K562 (cell line): ENCODE measurements around the gene FIBP. TPM values are rescaled to one million over a fixed set of nuclear protein-coding genes. Genes with fewer than 3 reads are reported as not detected.

Experiments used
- ATAC-seq: fragments of 200-7000 bp; cut with Tn5 transposase; 3 replicates; pipeline ENCODE4 v1.9.1; 2020; ENCODE audit warnings: moderate library complexity
- BruUV-seq: library from RNA; stranded (reverse); fragments of 400-500 nt; replicated peaks from 2 replicates; lab custom pipeline; 2021; lab: Mats Ljungman, UMichigan
- CTCF ChIA-PET: fragments of 300-600 bp; formaldehyde crosslinking; extraction: SDS; loops from one replicate; lab custom pipeline; 2021; ENCODE audit warnings: low intra/inter-chr PET ratio; lab: Yijun Ruan, JAX
- POLR2A ChIA-PET: fragments of 300-600, 350-650 bp; sonication (Branson Sonifier 250); formaldehyde crosslinking; extraction: SDS; loops from one replicate; lab custom pipeline; 2021; ENCODE audit warnings: antibody characterized with exemption, inconsistent platforms; lab: Yijun Ruan, JAX
- DNase-seq, 4 experiments: peaks; one replicate each; pipeline versions ENCODE4 v3.0.0 to v3.0.0-alpha.2; 2011 to 2018; ENCODE audit warnings: low spot score in 3 of 4, mixed read lengths in 3 of 4; ENCODE audit errors: extremely low read depth in 1 of 4
- FAIRE-seq: peaks from 2 replicates; lab custom pipeline; 2011; peaks lifted over from hg19 to GRCh38; lab: Jason Lieb, UNC
- H2AFZ ChIP-seq: 2 replicates; pipeline ENCODE4 v1.6.0; 2011; ENCODE audit warnings: low read depth, low read length, control low read depth, inconsistent platforms
- H3K27ac ChIP-seq: fragments of 200-600 bp; 3 replicates; pipeline ENCODE4 v1.8.0; 2011; ENCODE audit warnings: low read depth, mild to moderate bottlenecking, control low read depth, inconsistent platforms, low read length, moderate library complexity, mixed read lengths; ENCODE audit errors: extremely low read depth
- H3K27me3 ChIP-seq, 2 experiments: fragments of 300-600 bp in 1 of 2; 2 replicates in 1 of 2; 3 replicates in 1 of 2; pipeline versions ENCODE4 v1.6.0 to v1.8.0; 2011; ENCODE audit warnings: inconsistent platforms in 2 of 2, low read length in 2 of 2, mild to moderate bottlenecking in 1 of 2, mixed read lengths in 1 of 2, moderate library complexity in 1 of 2; ENCODE audit not compliant: control insufficient read depth in 2 of 2, insufficient read depth in 2 of 2
- H3K36me3 ChIP-seq: fragments of 300-600 bp; 3 replicates; pipeline ENCODE4 v1.8.0; 2011; ENCODE audit warnings: mild to moderate bottlenecking, low read length, inconsistent platforms; ENCODE audit not compliant: control insufficient read depth, insufficient read depth
- H3K4me1 ChIP-seq, 2 experiments: fragments of 200-600 bp in 1 of 2; replicated peaks in 1 of 2; 2 replicates in 1 of 2; 3 replicates in 1 of 2; pipeline versions ENCODE4 v1.5.1 to v1.8.0; 2011; ENCODE audit warnings: inconsistent platforms in 2 of 2, low read length in 2 of 2, mild to moderate bottlenecking in 1 of 2, mixed read lengths in 1 of 2, moderate library complexity in 1 of 2; ENCODE audit not compliant: control insufficient read depth in 2 of 2, insufficient read depth in 2 of 2
- H3K4me2 ChIP-seq: 2 replicates; pipeline ENCODE4 v1.6.1; 2011; ENCODE audit warnings: low read length, control low read depth, inconsistent platforms, mixed read lengths; ENCODE audit not compliant: insufficient read depth
- H3K4me3 ChIP-seq: fragments of 200-600 bp; sonication (generic), shearing (Covaris generic); 2 replicates; pipeline ENCODE4 v1.5.1; 2016; ENCODE audit warnings: control low read depth, inconsistent platforms
- H3K79me2 ChIP-seq: fragments of 200-600 bp; 3 replicates; pipeline ENCODE4 v1.8.0; 2011; ENCODE audit warnings: low read length, inconsistent platforms; ENCODE audit not compliant: control insufficient read depth, insufficient read depth
- H3K9ac ChIP-seq, 2 experiments: 2 replicates each; pipeline versions ENCODE4 v1.6.0 to v1.6.1; 2011; ENCODE audit warnings: low read depth in 2 of 2, low read length in 2 of 2, control low read depth in 1 of 2, inconsistent platforms in 1 of 2, mild to moderate bottlenecking in 1 of 2, mixed read lengths in 1 of 2; ENCODE audit not compliant: insufficient read depth in 1 of 2
- H3K9me1 ChIP-seq: one replicate; pipeline ENCODE4 v1.6.0; 2011; ENCODE audit warnings: inconsistent platforms, mild to moderate bottlenecking, low read length, moderate library complexity; ENCODE audit not compliant: control insufficient read depth, insufficient read depth
- H3K9me3 ChIP-seq: replicated peaks from 2 replicates; pipeline ENCODE4 v1.5.1; 2011; ENCODE audit warnings: low read depth, low read length, inconsistent platforms; ENCODE audit not compliant: control insufficient read depth, insufficient read depth
- H4K20me1 ChIP-seq: replicated peaks from 2 replicates; pipeline ENCODE4 v1.6.1; 2011; ENCODE audit warnings: low read length, inconsistent platforms, mixed read lengths; ENCODE audit not compliant: control insufficient read depth, insufficient read depth
- ADNP ChIP-seq: fragments of 200-800 bp; sonication (Bioruptor generic); IDR thresholded peaks from 2 replicates; pipeline ENCODE4 v1.6.1; 2016; ENCODE audit warnings: missing genetic modification characterization, missing compliant biosample characterization
- FOXJ3 ChIP-seq: sonication (generic); formaldehyde crosslinking; IDR thresholded peaks from 2 replicates; pipeline ENCODE4 v1.4.0; 2020; ENCODE audit warnings: mild to moderate bottlenecking, missing genetic modification reagents
- GABPA ChIP-seq: fragments of 200-800 bp; sonication (Bioruptor generic); conservative IDR thresholded peaks from 2 replicates; pipeline ENCODE4 v1.6.1; 2016; ENCODE audit warnings: low read depth, missing genetic modification characterization, missing compliant biosample characterization
- GABPB1 ChIP-seq: sonication (generic); formaldehyde crosslinking; IDR thresholded peaks from 2 replicates; pipeline ENCODE4 v1.8.0; 2022; ENCODE audit warnings: mild to moderate bottlenecking, missing genetic modification reagents
- GATA2 ChIP-seq: sonication (generic); formaldehyde crosslinking; IDR thresholded peaks from 2 replicates; pipeline ENCODE4 v1.4.0; 2020; ENCODE audit warnings: mild to moderate bottlenecking, missing genetic modification reagents
- HMG20B ChIP-seq: fragments of 250-450 bp; sonication (Bioruptor Pico); IDR thresholded peaks from 2 replicates; pipeline ENCODE4 v1.5.0; 2021; ENCODE audit warnings: mild to moderate bottlenecking
- HOMEZ ChIP-seq: fragments of 250-450 bp; sonication (Bioruptor Pico); IDR thresholded peaks from 2 replicates; pipeline ENCODE4 v1.4.0; 2020; ENCODE audit warnings: mild to moderate bottlenecking, moderate library complexity
- ILF3 ChIP-seq: fragments of 450-650 bp; IDR thresholded peaks from 2 replicates; pipeline ENCODE4 v1.6.1; 2018; ENCODE audit warnings: antibody characterized with exemption, mild to moderate bottlenecking, moderate library complexity, borderline replicate concordance
- JUND ChIP-seq, 2 experiments: IDR thresholded peaks; 2 replicates in 1 of 2; 3 replicates in 1 of 2; pipeline ENCODE4 v1.6.1; 2011; ENCODE audit warnings: borderline replicate concordance in 2 of 2, low read depth in 2 of 2, low read length in 2 of 2, improper control_type of control experiment in 1 of 2, missing biosample characterization in 1 of 2, missing genetic modification characterization in 1 of 2, missing genetic modification reagents in 1 of 2
- NCOA4 ChIP-seq: fragments of 450-650 bp; IDR thresholded peaks from 2 replicates; pipeline ENCODE4 v1.6.1; 2018; ENCODE audit warnings: mild to moderate bottlenecking; ENCODE audit not compliant: partially characterized antibody
- NFE2L1 ChIP-seq: fragments of 450-650 bp; IDR thresholded peaks from 2 replicates; pipeline ENCODE4 v1.6.1; 2016; ENCODE audit warnings: missing genetic modification characterization, low read depth, mild to moderate bottlenecking, missing compliant biosample characterization, moderate library complexity, borderline replicate concordance
- POLR2AphosphoS2 ChIP-seq: IDR thresholded peaks from 2 replicates; pipeline ENCODE4 v1.6.1; 2012; ENCODE audit warnings: low read length, improper control_type of control experiment
- SREBF2 ChIP-seq: sonication (generic); formaldehyde crosslinking; IDR thresholded peaks from 2 replicates; pipeline ENCODE4 v1.4.0; 2020; ENCODE audit warnings: mild to moderate bottlenecking, missing genetic modification reagents
- TAF7 ChIP-seq: fragments of 450-650 bp; IDR thresholded peaks from 2 replicates; pipeline ENCODE4 v1.6.1; 2016; ENCODE audit warnings: missing genetic modification characterization, missing compliant biosample characterization
- TCFL5 ChIP-seq: fragments of 250-450 bp; sonication (Bioruptor Pico); conservative IDR thresholded peaks from 2 replicates; pipeline ENCODE4 v1.6.1; 2021; ENCODE audit warnings: mild to moderate bottlenecking, moderate library complexity, matching md5 sums
- TFAM ChIP-seq: fragments of 250-450 bp; sonication (Bioruptor Pico); conservative IDR thresholded peaks from 2 replicates; pipeline ENCODE4 v1.5.0; 2021; ENCODE audit warnings: mild to moderate bottlenecking, moderate library complexity
- U2AF1 ChIP-seq: fragments of 200-400 bp; formaldehyde crosslinking; optimal IDR thresholded peaks from 2 replicates; pipeline ENCODE3; 2017; ENCODE audit warnings: mild to moderate bottlenecking, low read depth, low read length, moderate library complexity
- ZBTB1 ChIP-seq: sonication (generic); formaldehyde crosslinking; IDR thresholded peaks from 2 replicates; pipeline ENCODE4 v1.8.1; 2023; ENCODE audit warnings: missing genetic modification reagents, low read depth, mild to moderate bottlenecking, borderline replicate concordance
- ZNF347 ChIP-seq: fragments of 450-650 bp; formaldehyde crosslinking; IDR thresholded peaks from 2 replicates; pipeline ENCODE4 v1.4.0; 2020; ENCODE audit warnings: low read depth, mild to moderate bottlenecking, moderate library complexity
- ZNF444 ChIP-seq: fragments of 250-450 bp; sonication (Bioruptor Pico); IDR thresholded peaks from 2 replicates; pipeline ENCODE4 v1.4.0; 2020; ENCODE audit warnings: mild to moderate bottlenecking, moderate library complexity
- WGBS: fragments of 100-300 bp; shearing (Covaris generic); methylation state at CpG from one replicate; pipeline ENCODE4 v1.1.6; 2016; ENCODE audit warnings: low coverage, mixed read lengths; ENCODE audit not compliant: insufficient coverage; ENCODE audit errors: missing lambda C conversion rate; 5-methylcytosine and 5-hydroxymethylcytosine counted together
- in situ Hi-C: fragments of 300-500 bp; cut with MboI; formaldehyde crosslinking; loops from 4 replicates; pipeline ENCODE4 v1.15.0; 2018; ENCODE audit warnings: inconsistent platforms, mixed read lengths
- intact Hi-C: fragments of 100-400 bp; cut with micrococcal nuclease; formaldehyde crosslinking; loops from 2 replicates; pipeline ENCODE4 v1.14.2; 2022
- polyA plus RNA-seq, 8 experiments: library from polyadenylated mRNA; depleted of rRNA in 4 of 8; stranded (reverse) in 5 of 8; unstranded in 3 of 8; fragments of >200 nt; fragmentation: Nextera tagmentation in 2 of 8; fragmentation: Illumina TruSeq in 1 of 8; extraction: Ambion mirVana in 2 of 8; extraction: Trizol in 1 of 8; gene quantifications; 2 replicates each; pipeline versions ENCODE4 v1.2.1 to v1.2.3, GENCODE V29; 2011 to 2014; ENCODE audit warnings: inconsistent platforms in 1 of 8, missing spikeins in 1 of 8
- total RNA-seq, 7 experiments: library from RNA; depleted of rRNA in 6 of 7; stranded (reverse); fragments of >200 nt in 6 of 7; fragmentation: Illumina TruSeq in 2 of 7; extraction: Trizol in 2 of 7; gene quantifications; 2 replicates each; pipeline versions ENCODE4 v1.2.1 to v1.2.3, GENCODE V29; 2011 to 2021; ENCODE audit warnings: low replicate concordance in 1 of 7

The FIBP gene
- total and polyA plus RNA-seq, 9 of the 15 experiments (the other 6 are each of a cell fraction or from before 2014, with no cell fraction given) = 41.2 to 79.2 (median 48.6) TPM

DNA sequence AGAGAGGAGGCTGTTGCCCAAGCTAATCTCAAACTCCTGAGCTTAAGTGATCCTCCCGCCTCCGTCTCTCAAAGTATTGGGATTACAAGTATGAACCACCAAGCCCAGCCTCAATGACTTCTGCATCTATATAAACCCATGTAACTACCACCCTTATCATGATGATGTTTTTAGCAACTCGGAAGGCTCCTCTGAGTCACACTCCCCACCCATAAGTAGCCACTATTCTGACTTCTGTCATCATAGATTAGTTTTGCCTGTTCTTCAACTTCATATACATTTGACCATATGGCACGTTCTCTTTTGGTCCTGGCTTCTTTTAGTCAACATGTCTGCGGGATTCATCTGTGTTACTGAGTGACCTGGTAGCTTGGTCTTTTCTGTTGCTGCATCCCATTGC lies 18.3 kb upstream of the FIBP start (continued):
- TF ChIP-seq JUND (IDR thresholded peaks at IDR 0.05; ENCODE audit: borderline replicate concordance, low read depth, low read length) (peak; percentile 91), JUND (tag; IDR thresholded peaks at IDR 0.05; ENCODE audit: borderline replicate concordance, low read depth, low read length) (peak; percentile 86; the same call in 2 of the 3 replicates), GABPA (tag) (no peak)

- in situ Hi-C loops = no loop called here
- H3K9ac ChIP-seq = peak overlapping the region; percentile 42 to 61; a peak in 2 of 4 replicates
- peaks cover 40 to 59% of the 10 kb centered on the region in 2 experiments for H3K4me1 ChIP-seq
- H3K27ac ChIP-seq = peak overlapping the region; percentile 76; the same call in 2 of the 3 replicates
- H3K27me3 ChIP-seq = no peaks in the 10 kb centered on the region
- no peaks in the 10 kb centered on the region for H3K9me1 ChIP-seq
- peaks cover 15% of the 10 kb centered on the region for H3K79me2 ChIP-seq
- no peak overlapping the region for H3K4me3 ChIP-seq
- no TSS peak for BruUV-seq
- intact Hi-C loops = loop anchor here (5.0 kb wide), 1 partner anchor 46 kb away; the partner anchor contains the start of gene CFL1
- H2AFZ ChIP-seq = no peak overlapping the region
- FAIRE-seq = no peak
- POLR2A ChIA-PET = interaction anchor here (0.7 to 8.0 kb wide), 3 partner anchors 11 to 34 kb away, joined by 3 to 136 read pairs (median 3); partner anchors contain the start of genes CCDC85B and FIBP
- H4K20me1 ChIP-seq = peaks cover 4% of the 10 kb centered on the region; the same call in 1 of the 2 replicates
- TF ChIP-seq HOMEZ (CRISPR knock-in tag) = no peak
- no peak for TF ChIP-seq NCOA4
- no peak for TF ChIP-seq ADNP
- TF ChIP-seq HMG20B (CRISPR knock-in tag) = no peak
- no peak for TF ChIP-seq U2AF1
- no peak for TF ChIP-seq TFAM (CRISPR knock-in tag)
- no peak for TF ChIP-seq TCFL5 (CRISPR knock-in tag)
- no peak for TF ChIP-seq TAF7 (tag)
- no peak for TF ChIP-seq ZNF347 (CRISPR knock-in tag)
- TF ChIP-seq GATA2 = no peak
- no peak for TF ChIP-seq NFE2L1
- no peak for TF ChIP-seq SREBF2 (CRISPR knock-in tag)
- no peak for TF ChIP-seq POLR2AphosphoS2
- no peak for TF ChIP-seq ZBTB1 (CRISPR knock-in tag)
- no peak for TF ChIP-seq ILF3
- no peak for TF ChIP-seq FOXJ3 (CRISPR knock-in tag)
- TF ChIP-seq ZNF444 (CRISPR knock-in tag) = no peak
- TF ChIP-seq GABPB1 (CRISPR knock-in tag) = no peak
- no peak for ATAC-seq
- DNase-seq = no peak
- 71% methylated on average over 8 of the region's 8 CpGs for WGBS
- H3K4me2 ChIP-seq = peak overlapping the region; percentile 64; the same call in 1 of the 2 replicates
- H3K36me3 ChIP-seq = peaks cover 7% of the 10 kb centered on the region; the same call in 1 of the 3 replicates
- CTCF ChIA-PET = no interaction called here
- H3K9me3 ChIP-seq = no peaks in the 10 kb centered on the region
These were observed 15.4 kb upstream of the FIBP start for GRCh38 chr11:65903715-65904114.
